MCF 10A (cell line): ENCODE measurements around the gene RAPGEF6. TPM values are rescaled to one million over a fixed set of nuclear protein-coding genes. Genes with fewer than 3 reads are reported as not detected.

Source experiments
- BruUV-seq: library from RNA; stranded (reverse); fragments of 400-500 nt; replicated peaks from 2 replicates; lab custom pipeline; 2021; lab: Mats Ljungman, UMichigan
- CTCF ChIA-PET: fragments of 300-600 bp; sonication (Branson Sonifier 250); formaldehyde crosslinking; extraction: SDS; loops from one replicate; lab custom pipeline; 2021; ENCODE audit warnings: antibody characterized with exemption, inconsistent platforms; lab: Yijun Ruan, JAX
- POLR2A ChIA-PET: fragments of 300-600, 350-650 bp; sonication (Branson Sonifier 250); formaldehyde crosslinking; extraction: SDS; loops from one replicate; lab custom pipeline; 2020; ENCODE audit warnings: antibody characterized with exemption, inconsistent platforms; lab: Yijun Ruan, JAX
- DNase-seq: peaks from one replicate; pipeline ENCODE4 v3.0.0-alpha.2; 2018; ENCODE audit not compliant: unreplicated experiment
- H3K27ac Mint-ChIP-seq: one replicate; pipeline ENCODE4 v1.8.0; 2022; ENCODE audit warnings: mild to moderate bottlenecking, low read depth, mixed read lengths; ENCODE audit not compliant: unreplicated experiment
- H3K27me3 Mint-ChIP-seq: one replicate; pipeline ENCODE4 v1.8.0; 2022; ENCODE audit warnings: mixed read lengths; ENCODE audit not compliant: insufficient read depth, unreplicated experiment
- H3K36me3 Mint-ChIP-seq: one replicate; pipeline ENCODE4 v1.8.0; 2022; ENCODE audit warnings: mild to moderate bottlenecking, moderate library complexity, mixed read lengths; ENCODE audit not compliant: insufficient read depth, unreplicated experiment
- H3K4me1 Mint-ChIP-seq: one replicate; pipeline ENCODE4 v1.8.0; 2022; ENCODE audit warnings: mixed read lengths; ENCODE audit not compliant: insufficient read depth, unreplicated experiment
- H3K4me3 Mint-ChIP-seq: one replicate; pipeline ENCODE4 v1.8.0; 2022; ENCODE audit warnings: mild to moderate bottlenecking, moderate library complexity, mixed read lengths; ENCODE audit not compliant: unreplicated experiment
- H3K9me3 Mint-ChIP-seq: one replicate; pipeline ENCODE4 v1.8.0; 2022; ENCODE audit warnings: mixed read lengths; ENCODE audit not compliant: unreplicated experiment
- CTCF ChIP-seq: fragments of 200-600 bp; IDR thresholded peaks from one replicate; pipeline ENCODE4 v1.8.0; 2022; ENCODE audit warnings: antibody characterized with exemption, mild to moderate bottlenecking; ENCODE audit not compliant: unreplicated experiment
- intact Hi-C: fragments of 100-400 bp; cut with micrococcal nuclease; formaldehyde crosslinking; loops from 2 replicates; pipeline ENCODE4 v1.14.1; 2022
- total RNA-seq: library from RNA; stranded (reverse); gene quantifications from 2 replicates; pipeline ENCODE4 v1.2.3, GENCODE V29; 2022

Gene RAPGEF6
- total RNA-seq, 1 experiment from 2014 or later: 20.5 TPM

GRCh38 chr5:131541071-131541470 lies 94.0 kb downstream of the RAPGEF6 start:
- ChIA-PET POLR2A (interaction anchor here (0.7 to 1.3 kb wide), 2 partner anchors 8 to 36 kb away, joined by 3 to 4 read pairs; no protein-coding TSS in a partner anchor), CTCF (interaction anchor here (0.6 kb wide), 1 partner anchor 76 kb away, joined by 3 read pairs; no protein-coding TSS in a partner anchor)
- H3K4me1 Mint-ChIP-seq: peaks cover 23% of the 10 kb centered on the region
- no peak for TF ChIP-seq CTCF
- H3K36me3 Mint-ChIP-seq: peaks cover 12% of the 10 kb centered on the region
- no peaks in the 10 kb centered on the region for H3K9me3 Mint-ChIP-seq
- H3K27me3 Mint-ChIP-seq: no peaks in the 10 kb centered on the region
- BruUV-seq: no TSS peak
- H3K4me3 Mint-ChIP-seq: no peak overlapping the region
- DNase-seq: no peak
- intact Hi-C loops: no loop called here
- no peak overlapping the region for H3K27ac Mint-ChIP-seq

- DNase-seq: no peak
- BruUV-seq: no TSS peak
- Mint-ChIP-seq H3K27ac (no peak overlapping the region), H3K9me3 (no peaks in the 10 kb centered on the region), H3K4me1 (peaks cover 23% of the 10 kb centered on the region), H3K27me3 (no peaks in the 10 kb centered on the region), H3K36me3 (peaks cover 14% of the 10 kb centered on the region), H3K4me3 (no peak overlapping the region)
- intact Hi-C loops: no loop called here
- no peak for TF ChIP-seq CTCF
- ChIA-PET CTCF (no interaction called here), POLR2A (interaction anchor here (0.6 to 1.1 kb wide), 2 partner anchors 24 to 989 kb away, joined by 3 read pairs; no protein-coding TSS in a partner anchor)
These were observed 95.8 kb downstream of the RAPGEF6 start for GRCh38 chr5:131539251-131539650.

GRCh38 chr5:131538177-131538593 lies 96.8 kb downstream of the RAPGEF6 start:
- intact Hi-C loops: no loop called here

More at GRCh38 chr5:131538177-131538593, 96.8 kb downstream of the RAPGEF6 start:
- DNase-seq: peak; percentile 93
- CTCF ChIA-PET: no interaction called here
- peaks cover 14% of the 10 kb centered on the region for H3K36me3 Mint-ChIP-seq
- H3K4me3 Mint-ChIP-seq: no peak overlapping the region
- POLR2A ChIA-PET: interaction anchor here (0.6 to 1.4 kb wide), 7 partner anchors 12 to 879 kb away, joined by 3 to 5 read pairs (median 3); no protein-coding TSS in a partner anchor
- H3K27ac Mint-ChIP-seq: no peak overlapping the region
- TF ChIP-seq CTCF: no peak
- H3K27me3 Mint-ChIP-seq: no peaks in the 10 kb centered on the region
- no peaks in the 10 kb centered on the region for H3K9me3 Mint-ChIP-seq
- peaks cover 23% of the 10 kb centered on the region for H3K4me1 Mint-ChIP-seq
- no TSS peak for BruUV-seq
